Endothelial cell (in vitro differentiated cells): ENCODE measurements around the gene ADGRV1. TPM values are rescaled to one million over a fixed set of nuclear protein-coding genes. Genes with fewer than 3 reads are reported as not detected.

Source experiments
- DNase-seq: peaks from one replicate; pipeline ENCODE4 v3.0.0; 2021; ENCODE audit warnings: low spot score
- H3K27ac Mint-ChIP-seq: one replicate; pipeline ENCODE4 v1.8.0; 2021; ENCODE audit warnings: mixed read lengths, inconsistent platforms; ENCODE audit not compliant: unreplicated experiment
- H3K27me3 Mint-ChIP-seq: one replicate; pipeline ENCODE4 v1.8.0; 2021; ENCODE audit warnings: mild to moderate bottlenecking, moderate library complexity, mixed read lengths, inconsistent platforms; ENCODE audit not compliant: unreplicated experiment
- H3K36me3 Mint-ChIP-seq: one replicate; pipeline ENCODE4 v1.8.0; 2021; ENCODE audit warnings: mild to moderate bottlenecking, low read depth, mixed read lengths, inconsistent platforms; ENCODE audit not compliant: unreplicated experiment
- H3K4me1 Mint-ChIP-seq: one replicate; pipeline ENCODE4 v1.8.0; 2021; ENCODE audit warnings: mild to moderate bottlenecking, mixed read lengths, inconsistent platforms; ENCODE audit not compliant: unreplicated experiment
- H3K4me3 Mint-ChIP-seq: one replicate; pipeline ENCODE4 v1.8.0; 2021; ENCODE audit warnings: mild to moderate bottlenecking, mixed read lengths, inconsistent platforms; ENCODE audit not compliant: unreplicated experiment
- H3K9me3 Mint-ChIP-seq: one replicate; pipeline ENCODE4 v1.8.0; 2021; ENCODE audit warnings: mixed read lengths, inconsistent platforms; ENCODE audit not compliant: unreplicated experiment
- total RNA-seq: library from RNA; stranded (reverse); fragmentation: NEBNext Ultra II Directional; extraction: Animal tissue kit (Norgen Biotek cat#: 25700); gene quantifications from one replicate; pipeline ENCODE4 v1.2.1, GENCODE V29; 2021; ENCODE audit not compliant: unreplicated experiment
- TF ChIP-seq, protein P1 (sequence below): fragments of 200-600 bp; sonication (generic); IDR thresholded peaks from one replicate; pipeline ENCODE4 v1.5.0; 2021; ENCODE audit warnings: antibody characterized with exemption; ENCODE audit not compliant: unreplicated experiment

The ADGRV1 gene
- total RNA-seq, 1 donor from 2014 or later, result 23.1 TPM

DNA sequence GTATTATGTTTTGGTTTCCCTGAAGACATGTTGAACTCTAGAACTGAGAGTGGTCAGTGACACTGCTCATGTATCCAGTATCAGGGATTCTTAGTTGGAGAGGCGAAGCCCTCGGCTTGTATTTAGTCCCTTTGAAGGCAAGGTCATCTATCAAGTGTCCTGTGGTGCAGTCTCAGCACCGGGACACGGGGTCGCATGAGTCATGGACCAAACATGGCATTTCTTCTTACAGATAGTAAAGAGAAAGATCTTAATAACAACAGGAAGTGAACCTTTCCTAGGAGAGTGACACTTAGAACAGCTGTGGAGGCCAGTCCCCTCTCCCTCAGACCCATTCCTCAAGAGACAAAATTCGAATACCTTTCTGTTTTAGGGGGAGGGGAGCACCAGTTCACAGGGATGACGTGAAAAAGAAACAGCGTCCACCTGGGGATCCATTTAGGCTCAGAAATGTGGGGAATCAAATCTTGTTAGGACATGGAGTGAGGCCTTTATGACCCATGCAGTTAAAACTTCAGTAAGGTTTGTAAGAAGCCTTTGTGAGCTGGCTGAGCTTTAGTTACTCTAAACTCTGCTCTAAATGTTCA is 86.5 kb downstream of the ADGRV1 start:
- Mint-ChIP-seq H3K4me1 (peaks cover 18% of the 10 kb centered on the region), H3K9me3 (no peaks in the 10 kb centered on the region), H3K4me3 (no peak overlapping the region), H3K36me3 (no peaks in the 10 kb centered on the region), H3K27ac (peak overlapping the region; percentile 62), H3K27me3 (no peaks in the 10 kb centered on the region)
- TF ChIP-seq, protein P1, sequence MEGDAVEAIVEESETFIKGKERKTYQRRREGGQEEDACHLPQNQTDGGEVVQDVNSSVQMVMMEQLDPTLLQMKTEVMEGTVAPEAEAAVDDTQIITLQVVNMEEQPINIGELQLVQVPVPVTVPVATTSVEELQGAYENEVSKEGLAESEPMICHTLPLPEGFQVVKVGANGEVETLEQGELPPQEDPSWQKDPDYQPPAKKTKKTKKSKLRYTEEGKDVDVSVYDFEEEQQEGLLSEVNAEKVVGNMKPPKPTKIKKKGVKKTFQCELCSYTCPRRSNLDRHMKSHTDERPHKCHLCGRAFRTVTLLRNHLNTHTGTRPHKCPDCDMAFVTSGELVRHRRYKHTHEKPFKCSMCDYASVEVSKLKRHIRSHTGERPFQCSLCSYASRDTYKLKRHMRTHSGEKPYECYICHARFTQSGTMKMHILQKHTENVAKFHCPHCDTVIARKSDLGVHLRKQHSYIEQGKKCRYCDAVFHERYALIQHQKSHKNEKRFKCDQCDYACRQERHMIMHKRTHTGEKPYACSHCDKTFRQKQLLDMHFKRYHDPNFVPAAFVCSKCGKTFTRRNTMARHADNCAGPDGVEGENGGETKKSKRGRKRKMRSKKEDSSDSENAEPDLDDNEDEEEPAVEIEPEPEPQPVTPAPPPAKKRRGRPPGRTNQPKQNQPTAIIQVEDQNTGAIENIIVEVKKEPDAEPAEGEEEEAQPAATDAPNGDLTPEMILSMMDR, result no peak
- DNase-seq, result no peak

- no peak for DNase-seq
These were observed 92.2 kb downstream of the ADGRV1 start for GRCh38 chr5:90650767-90651166.

GRCh38 chr5:90654215-90654614 is 95.6 kb downstream of the ADGRV1 start:
- no peaks in the 10 kb centered on the region for H3K9me3 Mint-ChIP-seq
- no peak overlapping the region for H3K4me3 Mint-ChIP-seq
- TF ChIP-seq, protein P1, result no peak

More at GRCh38 chr5:90650767-90651166, 92.2 kb downstream of the ADGRV1 start:
- Mint-ChIP-seq H3K27me3 (peaks cover 1% of the 10 kb centered on the region), H3K4me1 (no peaks in the 10 kb centered on the region), H3K36me3 (no peaks in the 10 kb centered on the region), H3K27ac (no peak overlapping the region), H3K4me3 (no peak overlapping the region), H3K9me3 (no peaks in the 10 kb centered on the region)
- TF ChIP-seq, protein P1, result no peak

GRCh38 chr5:90655423-90655822 is 96.8 kb downstream of the ADGRV1 start:
- Mint-ChIP-seq H3K27ac (no peak overlapping the region), H3K36me3 (no peaks in the 10 kb centered on the region), H3K4me1 (peaks cover 2% of the 10 kb centered on the region), H3K27me3 (peaks cover 1% of the 10 kb centered on the region), H3K4me3 (no peak overlapping the region), H3K9me3 (no peaks in the 10 kb centered on the region)
- no peak for DNase-seq
- TF ChIP-seq, protein P1, result no peak

More at GRCh38 chr5:90654215-90654614, 95.6 kb downstream of the ADGRV1 start:
- no peak overlapping the region for H3K27ac Mint-ChIP-seq
- H3K4me1 Mint-ChIP-seq, result peaks cover 2% of the 10 kb centered on the region
- DNase-seq, result no peak
- H3K36me3 Mint-ChIP-seq, result no peaks in the 10 kb centered on the region
- peaks cover 1% of the 10 kb centered on the region for H3K27me3 Mint-ChIP-seq

DNA sequence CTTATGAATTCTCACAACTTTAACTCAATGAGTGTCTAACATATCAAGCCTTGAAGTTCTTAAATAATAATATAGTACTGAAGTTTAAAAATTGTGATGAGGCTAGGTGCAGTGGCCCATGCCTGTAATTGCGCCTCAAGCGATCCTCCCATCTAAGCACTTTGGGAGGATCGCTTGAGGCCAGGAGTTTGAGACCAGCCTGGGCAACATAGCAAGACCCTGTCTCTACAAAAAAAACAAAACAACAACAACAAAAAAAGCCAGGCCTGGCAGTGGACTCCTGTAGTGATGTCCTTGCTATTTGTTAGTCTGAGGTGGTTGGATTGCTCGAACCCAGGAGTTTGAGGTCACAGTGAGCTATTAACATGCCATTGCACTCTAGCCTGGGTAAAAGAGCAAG is 98.4 kb downstream of the ADGRV1 start:
- Mint-ChIP-seq H3K9me3 (no peaks in the 10 kb centered on the region), H3K36me3 (no peaks in the 10 kb centered on the region), H3K4me1 (peaks cover 2% of the 10 kb centered on the region), H3K27ac (no peak overlapping the region), H3K4me3 (no peak overlapping the region), H3K27me3 (peaks cover 1% of the 10 kb centered on the region)
- TF ChIP-seq, protein P1, result no peak
- no peak for DNase-seq
